Regular cardiac myocyte (primary cell): ENCODE measurements around the gene ERAL1. TPM values are rescaled to one million over a fixed set of nuclear protein-coding genes. Genes with fewer than 3 reads are reported as not detected.

Source experiments
- total RNA-seq: library from RNA; depleted of rRNA; stranded (reverse); fragments of >200 nt; gene quantifications from 2 replicates; pipeline ENCODE4 v1.2.3, GENCODE V29; 2014

ERAL1 gene
- 24.0 and 42.2 TPM in 2 replicates for total RNA-seq

DNA sequence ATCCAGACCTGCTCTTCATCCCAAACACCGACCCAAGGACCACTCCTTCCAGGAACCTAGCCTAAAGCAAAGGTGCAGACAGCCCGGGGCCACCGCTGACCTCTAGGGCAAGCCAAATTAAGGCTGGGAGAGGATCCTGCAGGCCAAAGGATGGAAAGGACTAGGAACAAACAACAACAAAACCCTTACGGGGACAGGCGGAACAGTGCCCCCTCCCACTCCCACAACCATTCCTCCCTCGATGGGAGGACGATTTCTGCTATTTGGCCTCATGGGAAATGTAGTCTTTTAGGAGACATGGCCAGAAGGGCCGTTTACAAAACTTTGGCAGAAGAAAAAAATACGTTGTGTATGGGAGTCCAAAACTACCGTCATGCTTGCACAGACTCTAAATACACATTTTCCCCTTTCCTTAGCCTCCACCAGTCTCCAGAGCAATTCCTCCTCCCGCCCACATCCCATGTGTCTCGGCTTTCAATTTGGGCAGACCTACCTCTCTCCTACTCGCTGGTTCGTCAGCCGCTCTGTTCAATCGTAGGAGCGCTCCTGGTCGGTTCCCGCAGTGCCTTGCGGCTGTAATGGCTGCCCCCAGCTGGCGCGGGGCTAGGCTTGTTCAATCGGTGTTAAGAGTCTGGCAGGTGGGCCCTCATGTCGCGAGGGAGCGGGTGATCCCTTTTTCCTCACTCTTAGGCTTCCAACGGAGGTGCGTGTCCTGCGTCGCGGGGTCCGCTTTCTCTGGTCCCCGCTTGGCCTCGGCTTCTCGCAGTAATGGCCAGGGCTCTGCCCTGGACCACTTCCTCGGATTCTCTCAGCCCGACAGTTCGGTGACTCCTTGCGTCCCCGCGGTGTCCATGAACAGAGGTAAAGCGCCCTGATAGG, at the start of gene ERAL1:
ERAL1 (plus strand) TSS at position 560 of the 879 bp plus-strand sequence; CDS start at position 579, 19 bp downstream.

DNA sequence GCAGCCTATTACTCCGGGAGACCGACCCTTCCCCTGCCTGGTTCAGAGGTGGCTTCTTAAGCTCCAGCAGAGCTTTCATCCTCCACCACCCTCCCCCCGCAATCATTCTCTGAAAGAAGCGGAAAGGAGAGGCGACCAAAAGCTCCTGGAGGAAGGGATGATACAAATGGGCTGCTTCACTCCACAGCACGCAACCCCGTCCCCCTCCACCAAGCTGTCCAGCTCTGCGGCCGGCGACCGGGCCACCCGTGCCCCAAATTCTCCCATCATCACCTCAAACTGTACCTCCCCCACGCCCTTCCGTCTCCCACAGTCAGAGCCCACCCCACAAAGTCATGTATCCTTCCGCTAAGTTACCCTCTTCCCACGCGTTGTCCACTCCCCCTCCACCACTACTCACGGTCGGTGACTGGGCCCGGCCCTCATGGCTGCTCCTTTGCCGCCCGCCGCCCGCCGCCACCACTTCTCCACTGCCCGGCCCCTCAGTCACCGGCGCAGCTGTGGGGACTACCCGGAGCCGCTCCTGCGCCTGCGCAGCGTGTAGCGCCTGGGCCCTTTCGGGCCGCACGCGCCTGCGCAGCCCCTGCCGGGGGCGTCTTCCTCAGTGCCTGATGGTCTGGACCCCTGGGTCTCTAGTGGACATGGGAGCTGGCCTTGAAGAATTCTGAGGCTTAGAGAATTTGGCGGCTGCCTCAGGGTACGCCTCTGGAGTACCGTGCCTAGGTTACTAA, 12.4 kb upstream of the ERAL1 start, which contains the start of gene FAM222B:
FAM222B (minus strand) TSS at position 509 of the 731 bp plus-strand sequence. CDS start 76,123 bp downstream, outside the sequence.

DNA sequence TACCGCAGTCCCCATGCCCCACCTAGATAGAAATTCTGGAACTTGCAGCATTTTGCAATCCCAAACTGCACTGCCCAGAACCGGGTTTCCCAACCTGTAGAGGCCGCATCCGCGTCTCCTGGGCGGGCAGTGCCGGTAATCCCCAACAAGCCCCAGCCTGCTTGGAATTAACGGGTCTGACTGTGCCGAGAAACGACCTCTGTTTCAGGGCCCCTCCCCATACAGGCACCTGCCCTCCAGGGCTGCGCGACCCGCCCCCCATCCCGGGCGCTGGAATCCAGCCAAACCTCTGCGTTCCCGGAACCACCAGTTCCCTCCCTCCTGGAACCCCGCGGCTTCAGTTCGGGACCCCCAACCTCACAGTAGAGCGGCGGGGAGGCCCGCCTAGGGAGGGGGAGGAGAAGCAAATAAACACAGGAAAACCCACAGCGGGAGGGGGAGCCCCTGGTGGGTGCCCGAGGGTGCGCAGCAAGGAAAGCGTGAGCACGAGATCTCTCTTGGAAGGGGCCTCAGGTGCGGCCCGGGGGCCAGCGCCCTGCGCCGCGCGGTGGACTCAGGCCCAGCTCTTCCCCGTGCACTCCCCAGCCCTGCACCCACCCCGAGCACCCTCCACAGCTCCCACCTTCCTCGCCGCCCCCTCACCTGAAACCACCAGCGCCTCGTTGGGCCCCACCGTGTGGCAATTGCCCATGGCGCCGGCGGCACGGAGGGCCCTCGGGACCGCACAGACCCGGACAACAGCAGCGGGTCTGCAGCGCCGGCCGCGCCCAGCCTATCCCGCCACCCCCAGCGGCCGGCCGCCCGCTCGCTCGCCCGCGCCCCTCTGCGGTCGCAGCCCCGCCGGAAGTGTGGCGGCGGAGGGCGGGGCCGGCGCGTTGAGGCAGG, 42.3 kb downstream of the ERAL1 start, which contains the start of gene FLOT2:
FLOT2 (minus strand) TSS at position 850 of the 885 bp plus-strand sequence; CDS start at position 691, 159 bp downstream.

DNA sequence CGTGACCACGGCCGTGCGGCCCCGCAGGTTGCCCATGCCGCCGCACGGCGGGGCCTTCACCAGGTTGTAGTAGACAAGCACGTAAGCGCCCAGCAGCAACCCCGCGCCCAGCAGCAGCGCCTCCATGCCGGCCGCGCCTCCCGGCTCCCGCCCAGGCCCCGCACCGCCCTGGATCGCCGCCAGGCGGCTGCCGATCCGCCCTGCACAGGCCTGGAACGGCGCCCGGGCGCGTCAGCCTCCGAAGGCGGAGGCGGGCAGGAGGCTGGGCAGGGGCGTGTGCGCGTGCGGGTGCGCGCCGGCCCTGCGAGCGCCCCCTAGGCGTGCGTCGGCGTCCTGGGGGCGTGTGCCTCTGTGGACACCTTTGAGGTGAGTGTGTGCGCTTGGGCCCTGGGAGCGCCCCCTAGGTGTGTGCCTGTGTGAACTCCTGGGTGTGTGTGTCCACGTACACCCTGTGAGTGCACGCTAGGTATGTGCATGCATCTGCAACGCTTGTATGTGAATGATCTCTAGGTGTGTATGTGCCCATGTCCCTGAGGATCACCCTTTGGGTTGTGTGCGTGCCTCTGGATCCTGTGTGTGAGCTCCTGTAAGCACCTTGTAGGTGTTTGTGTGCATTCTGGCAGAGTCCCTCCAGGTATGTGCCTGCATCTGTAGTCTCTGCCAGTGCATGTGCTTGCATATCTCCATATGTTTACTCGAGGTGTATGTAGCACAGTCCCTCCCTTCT, 48.2 kb downstream of the ERAL1 start, which contains the start of gene DHRS13:
DHRS13 (minus strand) TSS at position 261 of the 727 bp plus-strand sequence; CDS start at position 126, 135 bp downstream.

Other genes starting within 250 kb of the ERAL1 start
- gene RSKR, start 240.8 kb upstream of the ERAL1 start, total RNA-seq = 3.3 and 5.6 TPM in 2 replicates
- gene BLTP2, start 209.9 kb upstream of the ERAL1 start, total RNA-seq = 162 and 207 TPM in 2 replicates
- gene SDF2, start 193.1 kb upstream of the ERAL1 start, total RNA-seq = 77.2 and 85.3 TPM in 2 replicates
- 36.4 and 50.2 TPM in 2 replicates for gene SUPT6H, start 192.8 kb upstream of the ERAL1 start, total RNA-seq
- 1.1 and 1.3 TPM in 2 replicates for gene PROCA1, start 143.1 kb upstream of the ERAL1 start, total RNA-seq
- gene RAB34, start 137.1 kb upstream of the ERAL1 start, total RNA-seq = 154 and 167 TPM in 2 replicates
- 436 and 732 TPM in 2 replicates for gene RPL23A, start 135.0 kb upstream of the ERAL1 start, total RNA-seq
- gene TLCD1, start 128.8 kb upstream of the ERAL1 start, total RNA-seq = 3.9 and 8.8 TPM in 2 replicates
- 2.1 and 2.3 TPM in 2 replicates for gene NEK8, start 126.2 kb upstream of the ERAL1 start, total RNA-seq
- gene TRAF4, start 111.0 kb upstream of the ERAL1 start, total RNA-seq = 18.0 and 38.9 TPM in 2 replicates
- 3.4 and 3.8 TPM in 2 replicates for gene FAM222B, start 12.2 kb upstream of the ERAL1 start, total RNA-seq
- 30.4 and 55.6 TPM in 2 replicates for gene FLOT2, start 42.7 kb downstream of the ERAL1 start, total RNA-seq
- gene DHRS13, start 48.1 kb downstream of the ERAL1 start, total RNA-seq = 4.6 and 16.9 TPM in 2 replicates
- 10.5 and 13.0 TPM in 2 replicates for gene PHF12, start 96.5 kb downstream of the ERAL1 start, total RNA-seq
- not detected in 2 replicates for gene SEZ6, start 151.0 kb downstream of the ERAL1 start, total RNA-seq
- gene PIPOX, start 188.1 kb downstream of the ERAL1 start, total RNA-seq = 0.96 and 5.1 TPM in 2 replicates